Activated CD4-positive, alpha-beta T cell treated with anti-CD3 and anti-CD28 coated beads, Interleukin-2, Interleukin-6, amounts not matched to agents 100 ng/mL and 50 ng/mL, durations not matched to agents 16 hours and 8 hours (primary cell): ENCODE data around the gene ADGRL3.
"Not testable (repeated sequence)": the region's sequence is repeated elsewhere in the genome, so short reads cannot be mapped to it uniquely, and the experiment has no call there.

Source experiments
- DNase-seq: peaks from one replicate; pipeline ENCODE4 v3.0.0-alpha.2; 2020

The ADGRL3 gene

GRCh38 chr4:61373901-61374440, 173.8 kb downstream of the ADGRL3 start:
- DNase-seq = no peak

- DNase-seq = no peak
Observed at GRCh38 chr4:61374447-61374891, 174.3 kb downstream of the ADGRL3 start.

DNA sequence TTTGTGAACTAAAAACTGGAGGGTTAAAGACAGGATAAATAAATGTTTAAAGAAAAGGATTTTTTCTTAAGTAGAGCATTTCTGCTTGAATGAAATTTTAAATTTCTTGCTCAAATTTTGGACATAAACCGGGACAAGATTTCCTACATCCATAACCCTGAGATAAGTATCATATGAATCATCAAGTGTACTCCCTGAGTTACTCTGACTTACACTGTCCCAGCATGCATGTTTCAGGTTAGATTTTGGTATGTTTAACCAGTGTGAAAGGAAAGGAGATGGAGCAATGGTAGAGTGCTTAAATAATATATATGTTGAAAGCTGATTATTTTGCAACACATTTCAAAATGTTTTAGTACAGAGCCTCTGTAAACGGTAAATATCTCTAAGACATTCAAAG, 175.2 kb downstream of the ADGRL3 start:
- no peak for DNase-seq

- DNase-seq = no peak
Observed at GRCh38 chr4:61376301-61376700, 176.2 kb downstream of the ADGRL3 start.

- no peak for DNase-seq
Observed at GRCh38 chr4:61379406-61379805, 179.3 kb downstream of the ADGRL3 start.

- no peak for DNase-seq
Observed at GRCh38 chr4:61380865-61381264, 180.7 kb downstream of the ADGRL3 start.

- no peak for DNase-seq
Observed at GRCh38 chr4:61385256-61385655, 185.1 kb downstream of the ADGRL3 start.

- not testable (repeated sequence) for DNase-seq
Observed at GRCh38 chr4:61387372-61387771, 187.2 kb downstream of the ADGRL3 start.

- DNase-seq = no peak
Observed at GRCh38 chr4:61389640-61390039, 189.5 kb downstream of the ADGRL3 start.

DNA sequence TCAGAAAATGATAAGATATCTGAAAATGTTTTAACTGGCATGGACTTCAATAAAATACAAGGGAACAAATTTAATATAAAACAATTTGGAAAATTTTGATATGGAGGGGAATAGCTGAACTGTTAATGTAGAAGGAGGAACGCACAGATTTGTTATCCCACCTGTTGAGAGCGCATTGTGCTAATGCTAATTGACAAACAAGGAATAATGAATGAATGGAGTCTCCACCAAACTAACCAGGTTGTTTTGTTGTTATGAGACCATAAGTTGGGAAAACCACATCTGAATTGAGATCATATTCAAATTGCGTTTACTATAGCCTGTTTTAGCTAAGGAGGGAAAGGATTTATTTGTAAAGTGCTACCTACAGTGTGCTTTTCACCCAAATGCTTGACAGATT, 195.6 kb downstream of the ADGRL3 start:
- no peak for DNase-seq

- DNase-seq = no peak
Observed at GRCh38 chr4:61397174-61397573, 197.0 kb downstream of the ADGRL3 start.

- DNase-seq = no peak
Observed at GRCh38 chr4:61400439-61401038, 200.4 kb downstream of the ADGRL3 start.

GRCh38 chr4:61401771-61402170, 201.6 kb downstream of the ADGRL3 start:
- DNase-seq = no peak

DNA sequence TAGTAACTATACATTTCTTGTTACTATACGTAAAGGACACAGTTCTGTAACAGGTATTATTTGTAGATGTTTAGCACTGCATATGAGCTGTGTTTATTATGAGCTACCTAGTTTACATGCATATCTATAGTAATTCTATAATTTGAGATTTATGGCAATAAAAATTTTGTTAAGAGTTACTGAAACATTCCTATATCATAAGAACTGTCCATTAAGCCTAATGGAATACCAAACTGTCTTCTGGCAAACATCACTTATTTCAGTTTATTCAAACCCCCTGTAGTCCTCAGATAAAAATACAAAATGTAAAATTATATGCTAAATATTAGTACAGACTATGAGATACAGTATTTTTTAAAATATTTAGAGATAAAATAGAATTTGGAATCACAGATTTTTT, 205.2 kb downstream of the ADGRL3 start:
- no peak for DNase-seq

DNA sequence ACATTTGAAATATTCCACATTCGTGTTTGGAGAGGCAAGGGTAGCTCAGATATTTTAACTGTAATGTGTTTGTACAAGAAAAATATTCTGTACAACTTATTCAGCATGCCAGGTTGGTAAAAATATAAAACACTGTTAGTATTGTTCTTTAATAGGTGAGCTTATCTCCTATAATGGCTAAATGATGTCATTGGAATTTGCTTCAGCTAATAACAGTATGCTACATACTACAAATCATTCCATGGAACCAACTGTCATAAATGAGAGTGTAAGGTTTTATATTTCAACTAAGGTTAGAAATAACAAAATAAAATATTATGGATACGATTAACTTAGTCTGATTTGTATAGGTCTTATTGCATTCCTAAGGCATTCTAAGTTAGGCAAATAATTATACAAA, 206.6 kb downstream of the ADGRL3 start:
- DNase-seq = no peak

GRCh38 chr4:61407642-61408618, 207.8 kb downstream of the ADGRL3 start:
- DNase-seq = no peak

GRCh38 chr4:61408861-61409260, 208.7 kb downstream of the ADGRL3 start:
- DNase-seq = no peak

DNA sequence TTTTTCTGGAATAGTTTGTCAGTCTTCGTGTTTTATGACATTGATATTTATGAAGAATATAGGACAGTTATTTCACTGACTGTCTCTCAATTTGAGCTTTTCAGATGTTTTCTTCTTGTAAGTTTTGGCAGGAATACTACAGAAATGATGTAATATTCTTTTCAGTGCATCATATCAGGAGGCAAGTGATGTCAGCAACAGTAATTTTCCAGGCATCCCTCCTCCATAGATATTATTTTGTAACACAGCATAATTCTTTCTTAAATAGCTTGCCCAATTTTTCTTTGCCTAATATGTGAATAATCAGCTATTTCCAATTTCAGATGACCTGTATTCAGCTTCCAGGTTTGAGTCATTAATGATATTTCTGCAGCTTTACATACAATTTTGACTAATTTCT, 211.1 kb downstream of the ADGRL3 start:
- no peak for DNase-seq

GRCh38 chr4:61425315-61425714, 225.2 kb downstream of the ADGRL3 start:
- DNase-seq = no peak

DNA sequence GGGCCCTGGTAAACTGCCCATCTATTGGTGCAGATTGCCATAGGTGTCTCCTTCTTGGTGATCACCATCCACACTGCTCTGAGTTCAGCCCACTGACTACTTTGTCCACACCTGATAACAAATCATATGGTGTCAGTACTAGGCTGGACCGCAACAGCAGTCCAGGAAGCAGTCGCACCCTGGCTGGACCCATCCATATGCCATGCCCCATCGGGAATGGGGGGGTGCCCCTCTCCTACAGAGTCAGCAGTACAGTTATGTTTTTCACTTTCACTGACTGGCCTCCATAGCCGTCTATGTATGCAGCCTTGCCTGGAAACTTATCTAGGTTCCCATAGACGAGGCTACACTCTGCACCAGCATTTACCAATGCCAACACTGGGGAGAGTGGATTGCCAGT, 226.1 kb downstream of the ADGRL3 start:
- no peak for DNase-seq

- DNase-seq = no peak
Observed at GRCh38 chr4:61427099-61427817, 227.1 kb downstream of the ADGRL3 start.

GRCh38 chr4:61427818-61428495, 227.8 kb downstream of the ADGRL3 start:
- no peak for DNase-seq

- no peak for DNase-seq
Observed at GRCh38 chr4:61428950-61429349, 228.8 kb downstream of the ADGRL3 start.
